Liver (tissue), 9 donors: ENCODE results near the gene NPNT. TPM values are rescaled to one million over a fixed set of nuclear protein-coding genes. Genes with fewer than 3 reads are reported as not detected.
"Not testable (repeated sequence)": the region's sequence is repeated elsewhere in the genome, so short reads cannot be mapped to it uniquely, and the experiment has no call there.

Source experiments
- DNase-seq: peaks from one replicate; pipeline ENCODE4 v3.0.0-alpha.2; 2017; ENCODE audit warnings: low spot score
- H3K27ac ChIP-seq, 2 donors: one replicate each; pipeline ENCODE4 v1.7.0; 2013; ENCODE audit warnings: inconsistent platforms in 2 of 2, low read length in 2 of 2, control low read depth in 1 of 2, low read depth in 1 of 2, mild to moderate bottlenecking in 1 of 2
- H3K27me3 ChIP-seq, 4 donors: one replicate each; pipeline versions ENCODE4 v1.6.1 to v1.7.0; 2013; ENCODE audit warnings: low read length in 3 of 4, inconsistent platforms in 1 of 4, mild to moderate bottlenecking in 1 of 4, moderate library complexity in 1 of 4; ENCODE audit not compliant: control insufficient read depth in 4 of 4, insufficient read depth in 4 of 4
- H3K36me3 ChIP-seq, 4 donors: one replicate each; pipeline versions ENCODE4 v1.6.1 to v1.7.0; 2013; ENCODE audit warnings: low read length in 3 of 4, mild to moderate bottlenecking in 3 of 4, low read depth in 1 of 4, moderate library complexity in 1 of 4; ENCODE audit not compliant: control insufficient read depth in 4 of 4, insufficient read depth in 3 of 4
- H3K4me1 ChIP-seq, 4 donors: one replicate each; pipeline versions ENCODE4 v1.6.1 to v1.7.0; 2013; ENCODE audit warnings: low read length in 3 of 4, mild to moderate bottlenecking in 3 of 4, moderate library complexity in 1 of 4; ENCODE audit not compliant: control insufficient read depth in 4 of 4, insufficient read depth in 4 of 4
- H3K4me3 ChIP-seq, 3 donors: one replicate each; pipeline versions ENCODE4 v1.6.1 to v1.7.0; 2013; ENCODE audit warnings: low read length in 3 of 3, control low read depth in 1 of 3, low read depth in 1 of 3, mild to moderate bottlenecking in 1 of 3
- H3K9ac ChIP-seq, 2 donors: one replicate each; pipeline ENCODE4 v1.7.0; 2013; ENCODE audit warnings: low read length in 2 of 2, mild to moderate bottlenecking in 2 of 2, moderate library complexity in 2 of 2, control low read depth in 1 of 2, low read depth in 1 of 2
- H3K9me3 ChIP-seq, 4 donors: one replicate each; pipeline versions ENCODE4 v1.6.1 to v1.7.0; 2013; ENCODE audit warnings: low read length in 3 of 4; ENCODE audit not compliant: control insufficient read depth in 4 of 4
- CTCF ChIP-seq: fragments of 150-350 bp; IDR thresholded peaks from 2 replicates; pipeline ENCODE4 v1.5.1; 2017; ENCODE audit warnings: improper control_type of control experiment, low read depth, low read length; ENCODE audit not compliant: missing input control
- EGR1 ChIP-seq, 2 donors: IDR thresholded peaks; 2 replicates each; pipeline ENCODE4 v1.6.1; 2016 to 2018; ENCODE audit warnings: antibody characterized with exemption in 2 of 2, low read depth in 2 of 2
- FOXA1 ChIP-seq: IDR thresholded peaks from 2 replicates; pipeline ENCODE4 v1.6.1; 2016; ENCODE audit warnings: antibody characterized with exemption
- FOXA2 ChIP-seq: IDR thresholded peaks from 2 replicates; pipeline ENCODE4 v1.6.1; 2016; ENCODE audit warnings: antibody characterized with exemption
- HNF4A ChIP-seq, 2 donors: conservative IDR thresholded peaks; 2 replicates each; pipeline ENCODE4 v1.6.1; 2016; ENCODE audit warnings: antibody characterized with exemption in 2 of 2, mild to moderate bottlenecking in 2 of 2
- HNF4G ChIP-seq: IDR thresholded peaks from 2 replicates; pipeline ENCODE4 v1.6.1; 2016; ENCODE audit warnings: antibody characterized with exemption
- JUND ChIP-seq, 2 donors: IDR thresholded peaks; 2 replicates each; pipeline ENCODE4 v1.6.1; 2016; ENCODE audit warnings: antibody characterized with exemption in 2 of 2
- MAX ChIP-seq: IDR thresholded peaks from 2 replicates; pipeline ENCODE4 v1.6.1; 2016; ENCODE audit warnings: antibody characterized with exemption
- RAD21 ChIP-seq, 2 donors: IDR thresholded peaks; 2 replicates each; pipeline ENCODE4 v1.6.1; 2016; ENCODE audit warnings: antibody characterized with exemption in 2 of 2, mild to moderate bottlenecking in 2 of 2
- REST ChIP-seq: IDR thresholded peaks from 2 replicates; pipeline ENCODE4 v1.6.1; 2016; ENCODE audit warnings: antibody characterized with exemption, mild to moderate bottlenecking
- RXRA ChIP-seq, 2 donors: IDR thresholded peaks; 2 replicates each; pipeline ENCODE4 v1.6.1; 2017 to 2018; ENCODE audit warnings: antibody characterized with exemption in 2 of 2, mild to moderate bottlenecking in 1 of 2
- SP1 ChIP-seq: IDR thresholded peaks from 2 replicates; pipeline ENCODE4 v1.6.1; 2018; ENCODE audit warnings: antibody characterized with exemption, mild to moderate bottlenecking
- TAF1 ChIP-seq: conservative IDR thresholded peaks from 2 replicates; pipeline ENCODE4 v1.6.1; 2016; ENCODE audit warnings: antibody characterized with exemption, mild to moderate bottlenecking
- YY1 ChIP-seq: IDR thresholded peaks from 2 replicates; pipeline ENCODE4 v1.6.1; 2016; ENCODE audit warnings: antibody characterized with exemption, mild to moderate bottlenecking
- WGBS: extraction: QIAGEN DNeasy Blood & Tissue Kit; methylation state at CpG from one replicate; pipeline ENCODE4 v1.1.7; 2013; 5-methylcytosine and 5-hydroxymethylcytosine counted together
- polyA plus RNA-seq, 2 donors: library from polyadenylated mRNA; stranded (reverse) in 1 of 2; unstranded in 1 of 2; fragments of 200-250 nt in 1 of 2; fragments of >200 nt in 1 of 2; fragmentation: Nextera tagmentation in 1 of 2; extraction: Ambion mirVana in 1 of 2; gene quantifications; one replicate each; pipeline versions ENCODE4 v1.2.1 to v1.2.3, GENCODE V29; 2013 to 2015
- total RNA-seq, 2 donors: library from RNA; depleted of rRNA; stranded (reverse); fragments of >200 nt; gene quantifications; one replicate each; pipeline ENCODE4 v1.2.3, GENCODE V29; 2014
- TF ChIP-seq, protein P1 (sequence below): IDR thresholded peaks from 2 replicates; pipeline ENCODE4 v1.6.1; 2016; ENCODE audit warnings: antibody characterized with exemption
- donor health status: healthy.
- donor health status: healthy.
- donor health status: healthy.
- donor health status: healthy.
- donor health status: healthy.

The NPNT gene
- total and polyA plus RNA-seq, 4 donors, result 1.3 to 4.4 (median 2.0) TPM

DNA sequence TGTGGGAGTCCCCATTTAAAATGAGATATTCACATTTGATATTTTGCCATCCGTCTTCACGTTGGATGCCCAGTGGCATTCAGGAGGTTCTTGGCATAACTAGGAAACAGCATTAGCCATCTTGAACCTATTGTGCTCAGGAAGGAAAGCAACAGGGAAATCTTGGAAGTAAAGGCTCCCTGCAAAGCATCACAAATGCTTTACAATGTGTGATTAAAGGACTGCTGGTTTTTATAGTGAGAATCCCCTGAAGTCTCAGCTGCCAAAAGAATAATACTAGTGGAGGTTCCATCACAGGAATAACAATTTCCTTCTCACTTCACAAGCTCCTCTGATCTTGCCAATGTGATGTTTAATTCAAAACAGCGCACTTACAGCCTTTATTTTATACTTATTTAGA lies 49.7 kb upstream of the NPNT start:
- no peaks in the 10 kb centered on the region for H3K9me3 ChIP-seq
- H3K9ac ChIP-seq, result no peak overlapping the region
- 93% methylated on average over 3 of the region's 3 CpGs for WGBS
- H3K27me3 ChIP-seq, result no peaks in the 10 kb centered on the region
- no peak overlapping the region for H3K4me3 ChIP-seq
- no peaks in the 10 kb centered on the region for H3K36me3 ChIP-seq
- no peak for TF ChIP-seq YY1
- no peak for TF ChIP-seq RAD21 (IDR thresholded peaks at IDR 0.05)
- TF ChIP-seq HNF4A (conservative IDR thresholded peaks at IDR 0.05), result no peak
- no peak for TF ChIP-seq FOXA2
- TF ChIP-seq SP1, result no peak
- TF ChIP-seq FOXA1, result no peak
- no peak for TF ChIP-seq TAF1
- no peak for TF ChIP-seq EGR1 (IDR thresholded peaks at IDR 0.05; ENCODE audit: low read depth in 2 of 2)
- no peak for TF ChIP-seq MAX
- TF ChIP-seq, protein P1, sequence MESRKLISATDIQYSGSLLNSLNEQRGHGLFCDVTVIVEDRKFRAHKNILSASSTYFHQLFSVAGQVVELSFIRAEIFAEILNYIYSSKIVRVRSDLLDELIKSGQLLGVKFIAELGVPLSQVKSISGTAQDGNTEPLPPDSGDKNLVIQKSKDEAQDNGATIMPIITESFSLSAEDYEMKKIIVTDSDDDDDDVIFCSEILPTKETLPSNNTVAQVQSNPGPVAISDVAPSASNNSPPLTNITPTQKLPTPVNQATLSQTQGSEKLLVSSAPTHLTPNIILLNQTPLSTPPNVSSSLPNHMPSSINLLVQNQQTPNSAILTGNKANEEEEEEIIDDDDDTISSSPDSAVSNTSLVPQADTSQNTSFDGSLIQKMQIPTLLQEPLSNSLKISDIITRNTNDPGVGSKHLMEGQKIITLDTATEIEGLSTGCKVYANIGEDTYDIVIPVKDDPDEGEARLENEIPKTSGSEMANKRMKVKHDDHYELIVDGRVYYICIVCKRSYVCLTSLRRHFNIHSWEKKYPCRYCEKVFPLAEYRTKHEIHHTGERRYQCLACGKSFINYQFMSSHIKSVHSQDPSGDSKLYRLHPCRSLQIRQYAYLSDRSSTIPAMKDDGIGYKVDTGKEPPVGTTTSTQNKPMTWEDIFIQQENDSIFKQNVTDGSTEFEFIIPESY, result no peak
- no peak for TF ChIP-seq HNF4G
- TF ChIP-seq RXRA (IDR thresholded peaks at IDR 0.05), result no peak
- no peak for TF ChIP-seq REST
- TF ChIP-seq JUND (IDR thresholded peaks at IDR 0.05), result no peak
- no peak for TF ChIP-seq CTCF
- no peak for DNase-seq
- H3K4me1 ChIP-seq, result no peaks in the 10 kb centered on the region
- no peak overlapping the region for H3K27ac ChIP-seq

- not testable (repeated sequence) for DNase-seq, H3K36me3 ChIP-seq, H3K9ac ChIP-seq, H3K27me3 ChIP-seq, H3K27ac ChIP-seq, H3K4me3 ChIP-seq, H3K9me3 ChIP-seq, H3K4me1 ChIP-seq
- 97% methylated on average over 6 of the region's 6 CpGs for WGBS
These were observed 46.9 kb upstream of the NPNT start for GRCh38 chr4:105848359-105848758.
